H1 (cell line): ENCODE results near the gene MTNR1B. TPM values are rescaled to one million over a fixed set of nuclear protein-coding genes. Genes with fewer than 3 reads are reported as not detected.

ENCODE experiments used
- BRCA1 ChIP-seq: IDR thresholded peaks from 2 replicates; pipeline ENCODE4 v1.6.1; 2012; ENCODE audit warnings: low read depth, low read length, improper control_type of control experiment
- CREB1 ChIP-seq: IDR thresholded peaks from 2 replicates; pipeline ENCODE4 v1.6.1; 2012; ENCODE audit warnings: inconsistent platforms
- EP300 ChIP-seq, 2 experiments: IDR thresholded peaks; 1 replicate in 1 of 2; 2 replicates in 1 of 2; pipeline ENCODE4 v1.6.1; 2011 to 2012; ENCODE audit warnings: low read depth in 2 of 2, low read length in 2 of 2, mild to moderate bottlenecking in 2 of 2, borderline replicate concordance in 1 of 2, inconsistent platforms in 1 of 2, moderate library complexity in 1 of 2
- HDAC2 ChIP-seq, 2 experiments: fragments of 300-600 bp in 1 of 2; sonication (generic) in 1 of 2; IDR thresholded peaks; 2 replicates each; pipeline ENCODE4 v1.6.1; 2011 to 2012; ENCODE audit warnings: low read depth in 2 of 2, low read length in 2 of 2, mild to moderate bottlenecking in 2 of 2, moderate library complexity in 2 of 2, borderline replicate concordance in 1 of 2, inconsistent platforms in 1 of 2
- JUN ChIP-seq: IDR thresholded peaks from 2 replicates; pipeline ENCODE4 v1.6.1; 2011; ENCODE audit warnings: low read depth, mild to moderate bottlenecking, improper control_type of control experiment, low read length
- KDM5A ChIP-seq: fragments of 200-600 bp; IDR thresholded peaks from 2 replicates; pipeline ENCODE4 v1.7.1; 2012; ENCODE audit warnings: mild to moderate bottlenecking, low read length, inconsistent platforms, mixed read lengths
- USF2 ChIP-seq: IDR thresholded peaks from 2 replicates; pipeline ENCODE4 v1.6.1; 2011; ENCODE audit warnings: low read length, improper control_type of control experiment
- polyA plus RNA-seq, 7 experiments: library from polyadenylated mRNA; depleted of rRNA in 3 of 7; stranded (reverse) in 5 of 7; unstranded in 2 of 7; fragments of >200 nt in 5 of 7; fragments of 200-250 nt in 2 of 7; gene quantifications; 1 replicate in 5 of 7; 2 replicates in 1 of 7; 4 replicates in 1 of 7; pipeline versions ENCODE4 v1.2.1 to v1.2.3, GENCODE V29; 2011 to 2013; ENCODE audit warnings: missing spikeins in 2 of 7, mixed read lengths in 2 of 7
- total RNA-seq: library from RNA; stranded (reverse); fragmentation: NEBNext Ultra II Directional; extraction: Animal tissue kit (Norgen Biotek cat#: 25700); gene quantifications from 2 replicates; pipeline ENCODE4 v1.2.1, GENCODE V29; 2021

The MTNR1B gene
- total and polyA plus RNA-seq, 2 of the 8 experiments (the other 6 are each of a cell fraction or from before 2014, with no cell fraction given), result 0.08 TPM; not detected in 1

- TF ChIP-seq EP300 (IDR thresholded peaks at IDR 0.05; ENCODE audit: borderline replicate concordance in 1 of 2, low read depth in 2 of 2, low read length in 2 of 2), result no peak
- no peak for TF ChIP-seq HDAC2 (IDR thresholded peaks at IDR 0.05; ENCODE audit: borderline replicate concordance in 1 of 2, low read depth in 2 of 2, low read length in 2 of 2)
- no peak for TF ChIP-seq BRCA1
- no peak for TF ChIP-seq CREB1
- TF ChIP-seq KDM5A, result no peak
- TF ChIP-seq USF2, result no peak
- TF ChIP-seq JUN, result no peak
These were observed 2.8 kb downstream of the MTNR1B start (continued) for GRCh38 chr11:92972248-92972647.
